H1 (cell line): ENCODE measurements around the gene MINDY1. TPM values are rescaled to one million over a fixed set of nuclear protein-coding genes. Genes with fewer than 3 reads are reported as not detected.

Experiments used
- CTCF ChIA-PET: fragments of 300-600 bp; sonication (Branson Sonifier 250); formaldehyde crosslinking; loops from one replicate; lab custom pipeline; 2021; ENCODE audit not compliant: partially characterized antibody; lab: Charles Lee
- POLR2A ChIA-PET: fragments of 300-600 bp; sonication (Branson Sonifier 250); formaldehyde crosslinking; loops from one replicate; lab custom pipeline; 2021; ENCODE audit warnings: inconsistent platforms; ENCODE audit not compliant: partially characterized antibody; lab: Charles Lee
- DNase-seq, 2 experiments: peaks; one replicate each; pipeline versions ENCODE4 v3.0.0 to v3.0.0-alpha.2; 2010 to 2022; ENCODE audit warnings: low spot score in 2 of 2, low read depth in 1 of 2, mixed read lengths in 1 of 2
- FAIRE-seq: peaks from 2 replicates; lab custom pipeline; 2011; peaks lifted over from hg19 to GRCh38; lab: Jason Lieb, UNC
- H2AFZ ChIP-seq: 2 replicates; pipeline ENCODE4 v1.8.1; 2012; ENCODE audit warnings: low read length, inconsistent platforms
- H2AK5ac ChIP-seq: 2 replicates; pipeline ENCODE4 v1.6.1; 2013; ENCODE audit warnings: low read depth, low read length
- H2BK120ac ChIP-seq: replicated peaks from 2 replicates; pipeline ENCODE3; 2013; ENCODE audit warnings: low read depth, low read length, inconsistent platforms
- H2BK12ac ChIP-seq: 2 replicates; pipeline ENCODE4 v1.6.1; 2013; ENCODE audit warnings: low read depth, low read length
- H2BK15ac ChIP-seq: 2 replicates; pipeline ENCODE4 v1.6.1; 2013; ENCODE audit warnings: low read length
- H2BK20ac ChIP-seq: 2 replicates; pipeline ENCODE4 v1.6.1; 2013; ENCODE audit warnings: low read length
- H2BK5ac ChIP-seq: 2 replicates; pipeline ENCODE4 v1.6.1; 2013; ENCODE audit warnings: low read depth, low read length
- H3K14ac ChIP-seq: 2 replicates; pipeline ENCODE4 v1.6.1; 2013; ENCODE audit warnings: inconsistent platforms; ENCODE audit not compliant: insufficient read length
- H3K18ac ChIP-seq: 2 replicates; pipeline ENCODE4 v1.6.1; 2013; ENCODE audit warnings: low read length; ENCODE audit errors: extremely low read depth
- H3K23ac ChIP-seq: 2 replicates; pipeline ENCODE4 v1.6.1; 2013; ENCODE audit warnings: inconsistent platforms; ENCODE audit not compliant: insufficient read length
- H3K23me2 ChIP-seq: 2 replicates; pipeline ENCODE4 v1.6.1; 2013; ENCODE audit warnings: low read depth, low read length
- H3K27ac ChIP-seq: 2 replicates; pipeline ENCODE4 v1.6.1; 2011; ENCODE audit warnings: low read depth, low read length, inconsistent platforms
- H3K27me3 ChIP-seq, 4 experiments: replicated peaks in 1 of 4; 1 replicate in 1 of 4; 2 replicates in 3 of 4; pipeline versions ENCODE4 v1.6.1 to v1.8.1; 2011 to 2013; ENCODE audit warnings: low read length in 3 of 4, mild to moderate bottlenecking in 3 of 4, inconsistent platforms in 2 of 4, mixed read lengths in 2 of 4, moderate library complexity in 1 of 4; ENCODE audit not compliant: control insufficient read depth in 3 of 4, insufficient read depth in 3 of 4; ENCODE audit errors: extremely low read depth in 1 of 4
- H3K36me3 ChIP-seq, 4 experiments: 2 replicates each; pipeline versions ENCODE4 v1.6.1 to v1.8.1; 2011 to 2013; ENCODE audit warnings: mild to moderate bottlenecking in 4 of 4, low read length in 3 of 4, moderate library complexity in 2 of 4, control low read depth in 1 of 4, inconsistent platforms in 1 of 4; ENCODE audit not compliant: insufficient read depth in 4 of 4, control insufficient read depth in 2 of 4
- H3K4ac ChIP-seq: replicated peaks from 2 replicates; pipeline ENCODE3; 2013; ENCODE audit warnings: low read length, low read depth, mixed read lengths, inconsistent platforms; ENCODE audit not compliant: insufficient read length
- H3K4me1 ChIP-seq, 4 experiments: replicated peaks in 1 of 4; 1 replicate in 1 of 4; 2 replicates in 3 of 4; pipeline versions ENCODE4 v1.6.1 to v1.8.1; 2011 to 2013; ENCODE audit warnings: low read length in 3 of 4, inconsistent platforms in 2 of 4, mixed read lengths in 1 of 4; ENCODE audit not compliant: insufficient read depth in 4 of 4, control insufficient read depth in 3 of 4
- H3K4me2 ChIP-seq, 2 experiments: 2 replicates each; pipeline versions ENCODE4 v1.6.1 to v1.8.1; 2011 to 2013; ENCODE audit warnings: low read depth in 2 of 2, low read length in 2 of 2, control low read depth in 1 of 2, inconsistent platforms in 1 of 2, mild to moderate bottlenecking in 1 of 2; ENCODE audit not compliant: insufficient read depth in 1 of 2
- H3K4me3 ChIP-seq, 4 experiments: fragments of 200-600, 300-600 bp in 1 of 4; sonication (generic), shearing (Covaris generic), sonication (Bioruptor Twin) in 1 of 4; 2 replicates each; pipeline versions ENCODE4 v1.5.1 to v1.8.1; 2011 to 2016; ENCODE audit warnings: low read length in 4 of 4, low read depth in 3 of 4, control low read depth in 2 of 4, inconsistent platforms in 2 of 4, mild to moderate bottlenecking in 2 of 4, mixed read lengths in 1 of 4, moderate library complexity in 1 of 4; ENCODE audit not compliant: insufficient read depth in 2 of 4; ENCODE audit errors: extremely low read depth in 1 of 4
- H3K56ac ChIP-seq: replicated peaks from 2 replicates; pipeline ENCODE3; 2013; ENCODE audit warnings: low read depth, mild to moderate bottlenecking, mixed read lengths, low read length, inconsistent platforms; ENCODE audit not compliant: insufficient read length
- H3K79me1 ChIP-seq: 2 replicates; pipeline ENCODE4 v1.6.1; 2013; ENCODE audit warnings: low read depth, low read length, control low read depth
- H3K79me2 ChIP-seq, 2 experiments: 2 replicates each; pipeline versions ENCODE4 v1.6.1 to v1.8.1; 2012 to 2013; ENCODE audit warnings: low read length in 2 of 2, mild to moderate bottlenecking in 2 of 2, inconsistent platforms in 1 of 2; ENCODE audit not compliant: insufficient read depth in 2 of 2, control insufficient read depth in 1 of 2
- H3K9ac ChIP-seq, 4 experiments: replicated peaks in 1 of 4; 1 replicate in 1 of 4; 2 replicates in 3 of 4; pipeline versions ENCODE4 v1.6.1 to v1.8.1; 2011 to 2013; ENCODE audit warnings: low read depth in 3 of 4, low read length in 3 of 4, control low read depth in 2 of 4, mild to moderate bottlenecking in 2 of 4, moderate library complexity in 2 of 4, inconsistent platforms in 1 of 4; ENCODE audit errors: extremely low read depth in 1 of 4
- H3K9me3 ChIP-seq, 2 experiments: 2 replicates each; pipeline versions ENCODE4 v1.6.1 to v1.8.1; 2012 to 2013; ENCODE audit warnings: mild to moderate bottlenecking in 2 of 2, moderate library complexity in 2 of 2, control low read depth in 1 of 2, inconsistent platforms in 1 of 2, low read depth in 1 of 2, low read length in 1 of 2, mixed read lengths in 1 of 2; ENCODE audit not compliant: insufficient read depth in 2 of 2
- H4K20me1 ChIP-seq, 2 experiments: replicated peaks in 1 of 2; 2 replicates each; pipeline versions ENCODE3 to v1.8.1; 2011 to 2013; ENCODE audit warnings: inconsistent platforms in 2 of 2, low read length in 2 of 2, mild to moderate bottlenecking in 1 of 2; ENCODE audit not compliant: insufficient read depth in 2 of 2, control insufficient read depth in 1 of 2
- H4K5ac ChIP-seq: 2 replicates; pipeline ENCODE4 v1.6.1; 2013; ENCODE audit warnings: low read length, low read depth, mixed read lengths, inconsistent platforms; ENCODE audit not compliant: insufficient read length
- H4K8ac ChIP-seq: 2 replicates; pipeline ENCODE4 v1.8.0; 2013; ENCODE audit warnings: mild to moderate bottlenecking, moderate library complexity, low read length, inconsistent platforms; ENCODE audit not compliant: insufficient read depth; ENCODE audit errors: extremely low read depth
- H4K91ac ChIP-seq: replicated peaks from 2 replicates; pipeline ENCODE3; 2013; ENCODE audit warnings: low read length, mixed read lengths, inconsistent platforms; ENCODE audit not compliant: insufficient read length
- CBX5 ChIP-seq: fragments of 300-800, 300-1000 bp; sonication (generic); IDR thresholded peaks from 2 replicates; pipeline ENCODE4 v1.7.1; 2016; ENCODE audit warnings: antibody characterized with exemption, low read length, low read depth
- CEBPB ChIP-seq: IDR thresholded peaks from 2 replicates; pipeline ENCODE4 v1.6.1; 2012; ENCODE audit warnings: low read depth, low read length
- E2F6 ChIP-seq: IDR thresholded peaks from 2 replicates; pipeline ENCODE4 v1.6.1; 2012; ENCODE audit warnings: inconsistent platforms
- GABPA ChIP-seq: IDR thresholded peaks from 2 replicates; pipeline ENCODE4 v1.6.1; 2011; ENCODE audit warnings: mild to moderate bottlenecking, low read length, moderate library complexity, borderline replicate concordance; ENCODE audit not compliant: insufficient read depth
- MAX ChIP-seq: IDR thresholded peaks from 2 replicates; pipeline ENCODE4 v1.6.1; 2012; ENCODE audit warnings: inconsistent platforms
- POLR2A ChIP-seq, 2 experiments: IDR thresholded peaks; 1 replicate in 1 of 2; 2 replicates in 1 of 2; pipeline ENCODE4 v1.6.1; 2011; ENCODE audit warnings: low read depth in 2 of 2, low read length in 2 of 2, mild to moderate bottlenecking in 2 of 2; ENCODE audit errors: control extremely low read depth in 1 of 2
- RAD21 ChIP-seq, 2 experiments: IDR thresholded peaks in 1 of 2; conservative IDR thresholded peaks in 1 of 2; 2 replicates each; pipeline ENCODE4 v1.6.1; 2011; ENCODE audit warnings: low read depth in 2 of 2, low read length in 2 of 2, improper control_type of control experiment in 1 of 2, inconsistent platforms in 1 of 2, mild to moderate bottlenecking in 1 of 2, moderate library complexity in 1 of 2
- SIRT6 ChIP-seq: IDR thresholded peaks from one replicate; pipeline ENCODE4 v1.7.1; 2012; ENCODE audit warnings: low read length, inconsistent platforms
- SP1 ChIP-seq: IDR thresholded peaks from 2 replicates; pipeline ENCODE4 v1.6.1; 2011; ENCODE audit warnings: low read depth, low read length
- SUZ12 ChIP-seq: fragments of 200-600 bp; sonication (generic); IDR thresholded peaks from 2 replicates; pipeline ENCODE4 v1.6.1; 2012; ENCODE audit warnings: mild to moderate bottlenecking, inconsistent platforms, low read length, moderate library complexity, mixed read lengths
- TAF1 ChIP-seq: IDR thresholded peaks from 2 replicates; pipeline ENCODE4 v1.6.1; 2011; ENCODE audit warnings: mild to moderate bottlenecking, low read depth, low read length
- TBP ChIP-seq: IDR thresholded peaks from 2 replicates; pipeline ENCODE4 v1.6.1; 2011; ENCODE audit warnings: low read depth, low read length, improper control_type of control experiment
- TCF12 ChIP-seq: IDR thresholded peaks from 2 replicates; pipeline ENCODE4 v1.6.1; 2011; ENCODE audit warnings: low read depth, mild to moderate bottlenecking, low read length
- WGBS, 2 experiments: shearing (Covaris generic) in 1 of 2; methylation state at CpG; one replicate each; pipeline versions ENCODE4 v1.1.6 to v1.1.7; 2013 to 2015; ENCODE audit warnings: low lambda C conversion rate in 2 of 2, mixed read lengths in 2 of 2, inconsistent platforms in 1 of 2, low coverage in 1 of 2, missing lambda C conversion rate in 1 of 2; ENCODE audit not compliant: insufficient replicate concordance in 2 of 2, insufficient coverage in 1 of 2, insufficient read length in 1 of 2; ENCODE audit errors: extremely low coverage in 1 of 2, missing lambda C conversion rate in 1 of 2; 5-methylcytosine and 5-hydroxymethylcytosine counted together
- polyA plus RNA-seq, 7 experiments: library from polyadenylated mRNA; depleted of rRNA in 3 of 7; stranded (reverse) in 5 of 7; unstranded in 2 of 7; fragments of >200 nt in 5 of 7; fragments of 200-250 nt in 2 of 7; gene quantifications; 1 replicate in 5 of 7; 2 replicates in 1 of 7; 4 replicates in 1 of 7; pipeline versions ENCODE4 v1.2.1 to v1.2.3, GENCODE V29; 2011 to 2013; ENCODE audit warnings: missing spikeins in 2 of 7, mixed read lengths in 2 of 7
- total RNA-seq: library from RNA; stranded (reverse); fragmentation: NEBNext Ultra II Directional; extraction: Animal tissue kit (Norgen Biotek cat#: 25700); gene quantifications from 2 replicates; pipeline ENCODE4 v1.2.1, GENCODE V29; 2021

The MINDY1 gene
- total and polyA plus RNA-seq, 2 of the 8 experiments (the other 6 are each of a cell fraction or from before 2014, with no cell fraction given), result 10.3 to 11.4 TPM

GRCh38 chr1:151005729-151006319 is 878 bp downstream of the MINDY1 start:
- H3K27me3 ChIP-seq, result no peaks in the 10 kb centered on the region
- no peaks in the 10 kb centered on the region for H3K79me1 ChIP-seq
- no peak overlapping the region for H2BK12ac ChIP-seq
- no peak for DNase-seq
- H3K4me3 ChIP-seq, result peak overlapping the region; percentile 6 to 57 (median 41); a peak in 6 of 8 replicates
- H2BK120ac ChIP-seq, result no peak overlapping the region
- H3K18ac ChIP-seq, result no peak overlapping the region
- H3K9ac ChIP-seq, result no peak overlapping the region; a peak in 2 of 7 replicates
- no peak overlapping the region for H3K27ac ChIP-seq
- peaks cover 9 to 12% (median 9%) of the 10 kb centered on the region in 4 experiments; a peak in 6 of 7 replicates for H3K4me1 ChIP-seq
- H4K8ac ChIP-seq, result no peak overlapping the region
- H3K23ac ChIP-seq, result no peak overlapping the region
- WGBS, 2 experiments, result 71% methylated on average over 4 of the region's 4 CpGs; no CpG with 5 or more reads in 1 of the 2 experiments
- H3K4ac ChIP-seq, result no peak overlapping the region
- peak overlapping the region; percentile 71 to 74 for H3K4me2 ChIP-seq
- no peak overlapping the region for H2BK5ac ChIP-seq
- H3K14ac ChIP-seq, result no peak overlapping the region
- no peak overlapping the region for H2AFZ ChIP-seq
- CTCF ChIA-PET, result interaction anchor here (0.6 to 7.8 kb wide), 26 partner anchors 10 to 665 kb away, joined by 3 to 142 read pairs (median 4); partner anchors contain the start of genes ANXA9, CDC42SE1, TNFAIP8L2 and VPS72
- no peaks in the 10 kb centered on the region for H4K20me1 ChIP-seq
- FAIRE-seq, result no peak
- no peak overlapping the region for H2AK5ac ChIP-seq
- no peaks in the 10 kb centered on the region for H3K36me3 ChIP-seq
- no peaks in the 10 kb centered on the region for H3K9me3 ChIP-seq
- no peak overlapping the region for H2BK15ac ChIP-seq
- no peak overlapping the region for H4K91ac ChIP-seq
- peaks cover 0 to 5% of the 10 kb centered on the region in 2 experiments; a peak in 2 of 4 replicates for H3K79me2 ChIP-seq
- H3K23me2 ChIP-seq, result peaks cover 5% of the 10 kb centered on the region
- POLR2A ChIA-PET, result interaction anchor here (0.6 to 3.1 kb wide), 20 partner anchors 8 to 435 kb away, joined by 3 to 28 read pairs (median 5); partner anchors contain the start of genes ANXA9, C1orf56, CDC42SE1 and CERS2
- no peak overlapping the region for H3K56ac ChIP-seq
- no peak overlapping the region for H4K5ac ChIP-seq
- H2BK20ac ChIP-seq, result no peak overlapping the region
- TF ChIP-seq E2F6, result no peak
- TF ChIP-seq GABPA, result no peak
- no peak for TF ChIP-seq SUZ12
- TF ChIP-seq TAF1, result no peak
- no peak for TF ChIP-seq SP1
- no peak for TF ChIP-seq TCF12
- TF ChIP-seq CEBPB, result no peak
- no peak for TF ChIP-seq RAD21 (IDR thresholded peaks at IDR 0.05 in 1 of 2, conservative IDR thresholded peaks at IDR 0.05 in 1 of 2; ENCODE audit: low read depth in 2 of 2, low read length in 2 of 2)
- no peak for TF ChIP-seq POLR2A (IDR thresholded peaks at IDR 0.05; ENCODE audit: control extremely low read depth in 1 of 2, low read depth in 2 of 2, low read length in 2 of 2)
- no peak for TF ChIP-seq SIRT6
- TF ChIP-seq CBX5, result no peak
- no peak for TF ChIP-seq TBP
- TF ChIP-seq MAX, result no peak
